Neural cell (in vitro differentiated cells): ENCODE measurements around the gene KCNRG. TPM values are rescaled to one million over a fixed set of nuclear protein-coding genes. Genes with fewer than 3 reads are reported as not detected.

Source experiments
- H2AFZ ChIP-seq: fragments of 200-600, 300-800 bp; sonication (generic), shearing (Covaris generic); 2 replicates; pipeline ENCODE4 v1.6.0; 2014; ENCODE audit warnings: low read depth, mild to moderate bottlenecking, antibody characterized with exemption, low read length, moderate library complexity
- H3F3A ChIP-seq: fragments of 200-600 bp; shearing (Covaris generic); 2 replicates; pipeline ENCODE4 v1.6.1; 2016; ENCODE audit warnings: mild to moderate bottlenecking, moderate library complexity, mixed read lengths, antibody characterized with exemption, low read length; ENCODE audit not compliant: insufficient read depth, poor library complexity, severe bottlenecking
- H3K27ac ChIP-seq: fragments of 200-600, 300-800 bp; sonication (generic), shearing (Covaris generic); 2 replicates; pipeline ENCODE4 v1.5.1; 2014; ENCODE audit warnings: mild to moderate bottlenecking, low read length, moderate library complexity
- H3K27me3 ChIP-seq: fragments of 300-800, 200-600 bp; sonication (generic), shearing (Covaris generic); 2 replicates; pipeline ENCODE4 v1.6.0; 2014; ENCODE audit warnings: mild to moderate bottlenecking, low read depth, low read length, moderate library complexity; ENCODE audit not compliant: insufficient read depth
- H3K36me3 ChIP-seq: fragments of 300-800, 200-600 bp; sonication (generic), shearing (Covaris generic); 2 replicates; pipeline ENCODE4 v1.5.1; 2014; ENCODE audit warnings: mild to moderate bottlenecking, antibody characterized with exemption, low read length, moderate library complexity; ENCODE audit not compliant: insufficient read depth
- H3K4me2 ChIP-seq: fragments of 300-800, 200-600 bp; sonication (generic), shearing (Covaris generic); 2 replicates; pipeline ENCODE4 v1.6.0; 2014; ENCODE audit warnings: mild to moderate bottlenecking, low read length
- H3K4me3 ChIP-seq: fragments of 300-800, 200-600 bp; sonication (generic), shearing (Covaris generic); 2 replicates; pipeline ENCODE4 v1.5.1; 2014; ENCODE audit warnings: mild to moderate bottlenecking, low read length, moderate library complexity
- H3K79me2 ChIP-seq: fragments of 200-600 bp; shearing (Covaris generic); replicated peaks from 2 replicates; pipeline ENCODE4 v1.6.0; 2014; ENCODE audit warnings: mild to moderate bottlenecking, low read length, moderate library complexity; ENCODE audit not compliant: insufficient read depth
- H3K9ac ChIP-seq: fragments of 300-800, 200-600 bp; sonication (generic), shearing (Covaris generic); 2 replicates; pipeline ENCODE4 v1.6.1; 2016; ENCODE audit warnings: mild to moderate bottlenecking, low read length, mixed read lengths
- H3K9me2 ChIP-seq: fragments of 200-600 bp; shearing (Covaris generic); 2 replicates; pipeline ENCODE4 v1.6.1; 2016; ENCODE audit warnings: mild to moderate bottlenecking, low read length, mixed read lengths; ENCODE audit not compliant: insufficient read depth
- H3K9me3 ChIP-seq: fragments of 200-600, 300-800 bp; sonication (generic), shearing (Covaris generic); 2 replicates; pipeline ENCODE4 v1.6.1; 2016; ENCODE audit warnings: mild to moderate bottlenecking, mixed run types, low read length, moderate library complexity, mixed read lengths
- H4K20me1 ChIP-seq: fragments of 200-600 bp; shearing (Covaris generic); 2 replicates; pipeline ENCODE4 v1.6.1; 2016; ENCODE audit warnings: mild to moderate bottlenecking, mixed run types; ENCODE audit not compliant: insufficient read depth
- CTCF ChIP-seq: fragments of 450-650 bp; IDR thresholded peaks from 2 replicates; pipeline ENCODE4 v1.5.1; 2014; ENCODE audit warnings: antibody characterized with exemption, mild to moderate bottlenecking, moderate library complexity; ENCODE audit not compliant: poor library complexity, severe bottlenecking
- EP300 ChIP-seq: fragments of 450-650 bp; conservative IDR thresholded peaks from 2 replicates; pipeline ENCODE4 v1.6.1; 2014; ENCODE audit warnings: antibody characterized with exemption, mild to moderate bottlenecking, moderate library complexity; ENCODE audit not compliant: poor library complexity, severe bottlenecking
- EZH2 ChIP-seq: fragments of 200-600, 300-800 bp; shearing (Covaris generic), sonication (generic); IDR thresholded peaks from 2 replicates; pipeline ENCODE4 v1.6.1; 2014; ENCODE audit warnings: antibody characterized with exemption, low read length, borderline replicate concordance, mild to moderate bottlenecking; ENCODE audit not compliant: insufficient read depth, poor library complexity, severe bottlenecking
- MXI1 ChIP-seq: fragments of 450-650 bp; conservative IDR thresholded peaks from 2 replicates; pipeline ENCODE4 v1.6.1; 2014; ENCODE audit warnings: antibody characterized with exemption, mild to moderate bottlenecking; ENCODE audit not compliant: poor library complexity, severe bottlenecking
- POLR2AphosphoS5 ChIP-seq: IDR thresholded peaks from 2 replicates; pipeline ENCODE4 v1.6.1; 2012
- RAD21 ChIP-seq: fragments of 450-650 bp; conservative IDR thresholded peaks from 2 replicates; pipeline ENCODE4 v1.6.1; 2014; ENCODE audit warnings: antibody characterized with exemption, mild to moderate bottlenecking, moderate library complexity
- REST ChIP-seq: IDR thresholded peaks from 2 replicates; pipeline ENCODE4 v1.6.1; 2012; ENCODE audit warnings: borderline replicate concordance
- SMC3 ChIP-seq: fragments of 450-650 bp; conservative IDR thresholded peaks from 2 replicates; pipeline ENCODE4 v1.6.1; 2014; ENCODE audit warnings: antibody characterized with exemption, mild to moderate bottlenecking, moderate library complexity; ENCODE audit not compliant: poor library complexity
- TAF1 ChIP-seq: IDR thresholded peaks from 2 replicates; pipeline ENCODE4 v1.6.1; 2012; ENCODE audit warnings: low read depth
- polyA plus RNA-seq: library from polyadenylated mRNA; depleted of rRNA; stranded (reverse); fragments of >200 nt; gene quantifications from 2 replicates; pipeline ENCODE4 v1.2.3, GENCODE V29; 2014

KCNRG gene
- polyA plus RNA-seq, 1 donor from 2014 or later = 6.7 TPM

- Histone ChIP-seq H2AFZ (no peak overlapping the region), H3K27me3 (no peaks in the 10 kb centered on the region), H3K9ac (peak overlapping the region; percentile 99), H3K27ac (no peak overlapping the region), H3K9me2 (no peaks in the 10 kb centered on the region), H3F3A (no peaks in the 10 kb centered on the region), H3K4me3 (peak overlapping the region; percentile 99), H3K4me2 (peak overlapping the region; percentile 99), H4K20me1 (no peaks in the 10 kb centered on the region), H3K9me3 (no peaks in the 10 kb centered on the region), H3K79me2 (peaks cover 55% of the 10 kb centered on the region), H3K36me3 (peaks cover 7% of the 10 kb centered on the region)
- no peak for TF ChIP-seq MXI1
- TF ChIP-seq TAF1 = no peak
- no peak for TF ChIP-seq SMC3
- TF ChIP-seq CTCF = no peak
- TF ChIP-seq EP300 = no peak
- TF ChIP-seq REST = no peak
- no peak for TF ChIP-seq POLR2AphosphoS5
- no peak for TF ChIP-seq EZH2
- TF ChIP-seq RAD21 = no peak
These were observed 16.3 kb upstream of the KCNRG start for GRCh38 chr13:49998714-49999624.

- H3K9me2 ChIP-seq = no peaks in the 10 kb centered on the region
- H3K9me3 ChIP-seq = no peaks in the 10 kb centered on the region
- no peak overlapping the region for H3K4me2 ChIP-seq
- no peak for TF ChIP-seq SMC3
- no peak for TF ChIP-seq MXI1
- no peak for TF ChIP-seq POLR2AphosphoS5
- TF ChIP-seq RAD21 = no peak
- TF ChIP-seq TAF1 = no peak
- no peak for TF ChIP-seq EZH2
- TF ChIP-seq CTCF = no peak
- TF ChIP-seq EP300 = no peak
- no peak for TF ChIP-seq REST
- H3K36me3 ChIP-seq = peaks cover 7% of the 10 kb centered on the region
- H3K4me3 ChIP-seq = no peak overlapping the region
- no peaks in the 10 kb centered on the region for H4K20me1 ChIP-seq
- no peaks in the 10 kb centered on the region for H3F3A ChIP-seq
- no peak overlapping the region for H3K9ac ChIP-seq
- H3K27me3 ChIP-seq = no peaks in the 10 kb centered on the region
- H3K79me2 ChIP-seq = peaks cover 70% of the 10 kb centered on the region
- no peak overlapping the region for H2AFZ ChIP-seq
- no peak overlapping the region for H3K27ac ChIP-seq
These were observed 14.0 kb upstream of the KCNRG start for GRCh38 chr13:50001287-50001686.
